ENCODE data around the gene LIPC. TPM values are rescaled to one million over a fixed set of nuclear protein-coding genes. Genes with fewer than 3 reads are reported as not detected.
A peak's percentile ranks its signal among the peaks of the same experiment; 100 is the strongest.

The LIPC gene
- total and polyA plus RNA-seq, 12 donors = 0.22 to 1.3 (median 0.42) TPM; not detected in 1

- no peak for TF ChIP-seq CTCF (IDR thresholded peaks at IDR 0.05)
- no peaks in the 10 kb centered on the region for H3K36me3 ChIP-seq
- 32 to 47% methylated on average over 4 of the region's 4 CpGs for WGBS, 2 donors
- DNase-seq (no peak), ATAC-seq (peak in 1 of 8 donors; percentile 28)
- H3K4me3 ChIP-seq = no peak overlapping the region
- intact Hi-C loops (cut with DNase I) = no loop called here
- H3K4me1 ChIP-seq = peaks cover 0 to 54% (median 37%) of the 10 kb centered on the region in 9 donors
- no peaks in the 10 kb centered on the region for H3K9me3 ChIP-seq
- no peaks in the 10 kb centered on the region for H3K27me3 ChIP-seq
- peak overlapping the region in 5 of 10 donors; percentile 34 to 60 (median 42) for H3K27ac ChIP-seq
Measured at GRCh38 chr15:58477170-58477569, 45.4 kb downstream of the LIPC start.

DNA sequence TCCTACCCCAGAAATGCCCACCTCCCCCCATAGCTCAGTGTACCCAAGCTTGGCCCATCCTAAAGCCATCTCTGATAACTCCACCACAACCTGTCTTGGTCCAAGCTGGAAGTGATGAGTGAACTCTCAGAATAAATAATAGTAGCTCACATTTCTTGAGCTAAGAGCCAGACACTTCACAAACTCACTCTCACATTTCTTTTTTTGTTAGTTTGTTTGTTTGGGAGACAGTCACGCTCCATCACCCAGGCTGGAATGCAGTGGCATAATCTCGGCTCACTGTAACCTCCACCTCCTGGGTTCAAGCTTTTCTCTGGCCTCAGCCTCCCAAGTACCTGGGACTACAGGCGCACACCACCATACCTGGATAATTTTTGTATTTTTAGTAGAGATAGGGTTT is 46.2 kb downstream of the LIPC start:
- ATAC-seq = no peak
- no peaks in the 10 kb centered on the region for H3K9me3 ChIP-seq

GRCh38 chr15:58478579-58478978 is 46.8 kb downstream of the LIPC start:
- Histone ChIP-seq H3K27me3 (no peaks in the 10 kb centered on the region), H3K9me3 (no peaks in the 10 kb centered on the region), H3K36me3 (no peaks in the 10 kb centered on the region), H3K4me3 (no peak overlapping the region), H3K27ac (no peak overlapping the region), H3K4me1 (peaks cover 0 to 43% (median 24%) of the 10 kb centered on the region in 9 donors)
- 96 to 97% methylated on average over 3 of the region's 3 CpGs for WGBS, 2 donors
- no peak for DNase-seq
- intact Hi-C loops (cut with DNase I) = no loop called here
- no peak for ATAC-seq
- no peak for TF ChIP-seq CTCF (IDR thresholded peaks at IDR 0.05)

More for the DNA sequence above, 46.2 kb downstream of the LIPC start:
- H3K27ac ChIP-seq = peak overlapping the region in 1 of 10 donors; percentile 60
- TF ChIP-seq CTCF (IDR thresholded peaks at IDR 0.05) = no peak
- H3K27me3 ChIP-seq = no peaks in the 10 kb centered on the region
- H3K4me3 ChIP-seq = no peak overlapping the region
- intact Hi-C loops (cut with DNase I) = no loop called here
- peaks cover 0 to 45% (median 29%) of the 10 kb centered on the region in 9 donors for H3K4me1 ChIP-seq
- no peak for DNase-seq
- WGBS, 2 donors = 98 to 99% methylated on average over 3 of the region's 3 CpGs
- H3K36me3 ChIP-seq = no peaks in the 10 kb centered on the region

DNA sequence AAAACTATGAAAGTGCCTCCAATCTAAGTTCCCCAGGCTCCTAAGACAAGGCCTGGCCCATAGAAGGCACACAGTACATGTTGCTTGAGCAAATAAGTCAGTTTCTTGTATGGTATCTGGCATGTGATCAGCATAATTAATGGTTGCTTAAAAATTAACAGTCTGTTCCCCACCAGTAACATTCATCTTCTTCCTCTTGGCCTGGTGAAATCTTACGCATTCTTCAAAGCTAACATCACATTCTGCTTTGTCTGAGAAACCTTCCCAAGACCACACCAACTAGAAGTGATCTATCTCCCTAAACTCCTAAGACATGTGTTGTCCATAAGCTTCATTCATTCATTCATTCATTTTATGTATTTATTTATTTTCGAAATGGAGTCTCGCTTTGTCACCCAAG is 48.1 kb downstream of the LIPC start:
- Histone ChIP-seq H3K4me3 (no peak overlapping the region), H3K9me3 (no peaks in the 10 kb centered on the region), H3K27me3 (no peaks in the 10 kb centered on the region), H3K27ac (no peak overlapping the region), H3K36me3 (no peaks in the 10 kb centered on the region), H3K4me1 (peaks cover 0 to 37% (median 23%) of the 10 kb centered on the region in 9 donors)
- DNase-seq (no peak), ATAC-seq (no peak)
- no peak for TF ChIP-seq CTCF (IDR thresholded peaks at IDR 0.05)
- intact Hi-C loops (cut with DNase I) = no loop called here
- 95 to 97% methylated on average over 3 of the region's 3 CpGs for WGBS, 2 donors

Measured in heart right ventricle (tissue), 16 donors.